GM19467 (cell line): ENCODE results near the gene TXNDC16.
"Not testable (repeated sequence)": the region's sequence is repeated elsewhere in the genome, so short reads cannot be mapped to it uniquely, and the experiment has no call there.

ENCODE experiments used
- ATAC-seq: cut with Tn5 transposase; IDR thresholded peaks from one replicate; pipeline ENCODE4 v1.9.1; 2021; ENCODE audit warnings: mild to moderate bottlenecking, moderate library complexity; ENCODE audit not compliant: unreplicated experiment

The TXNDC16 gene, protein sequence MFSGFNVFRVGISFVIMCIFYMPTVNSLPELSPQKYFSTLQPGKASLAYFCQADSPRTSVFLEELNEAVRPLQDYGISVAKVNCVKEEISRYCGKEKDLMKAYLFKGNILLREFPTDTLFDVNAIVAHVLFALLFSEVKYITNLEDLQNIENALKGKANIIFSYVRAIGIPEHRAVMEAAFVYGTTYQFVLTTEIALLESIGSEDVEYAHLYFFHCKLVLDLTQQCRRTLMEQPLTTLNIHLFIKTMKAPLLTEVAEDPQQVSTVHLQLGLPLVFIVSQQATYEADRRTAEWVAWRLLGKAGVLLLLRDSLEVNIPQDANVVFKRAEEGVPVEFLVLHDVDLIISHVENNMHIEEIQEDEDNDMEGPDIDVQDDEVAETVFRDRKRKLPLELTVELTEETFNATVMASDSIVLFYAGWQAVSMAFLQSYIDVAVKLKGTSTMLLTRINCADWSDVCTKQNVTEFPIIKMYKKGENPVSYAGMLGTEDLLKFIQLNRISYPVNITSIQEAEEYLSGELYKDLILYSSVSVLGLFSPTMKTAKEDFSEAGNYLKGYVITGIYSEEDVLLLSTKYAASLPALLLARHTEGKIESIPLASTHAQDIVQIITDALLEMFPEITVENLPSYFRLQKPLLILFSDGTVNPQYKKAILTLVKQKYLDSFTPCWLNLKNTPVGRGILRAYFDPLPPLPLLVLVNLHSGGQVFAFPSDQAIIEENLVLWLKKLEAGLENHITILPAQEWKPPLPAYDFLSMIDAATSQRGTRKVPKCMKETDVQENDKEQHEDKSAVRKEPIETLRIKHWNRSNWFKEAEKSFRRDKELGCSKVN

GRCh38 chr14:52552063-52552988, at the start of gene TXNDC16, which contains the start of gene GPR137C:
Gene TXNDC16 (minus strand): TSS chr14:52552505. CDS start chr14:52543557, 8,948 bp downstream.
Gene GPR137C (plus strand): TSS chr14:52552836. CDS start chr14:52553148, 312 bp downstream.
- peak; percentile 96 for ATAC-seq

GRCh38 chr14:52599974-52600373, 47.7 kb upstream of the TXNDC16 start:
- ATAC-seq, result no peak

DNA sequence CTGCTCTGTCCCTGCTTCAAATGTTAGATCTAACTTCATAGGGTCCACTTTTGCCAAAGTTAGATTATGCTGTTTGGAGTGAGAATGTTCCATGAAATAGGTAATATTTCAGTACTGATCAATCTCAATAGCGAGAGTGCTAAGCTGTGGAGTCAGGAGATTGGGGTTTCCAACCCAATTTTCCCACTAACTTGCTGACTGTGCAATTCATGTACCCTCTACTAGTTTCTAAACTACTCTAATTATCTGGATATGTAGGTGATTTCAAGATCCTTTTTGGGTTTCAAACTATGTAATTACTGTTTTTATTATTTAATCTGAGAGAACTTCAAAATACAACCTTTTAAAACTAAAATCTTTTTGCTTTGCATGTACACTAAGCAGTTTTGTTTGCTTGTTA, 46.3 kb upstream of the TXNDC16 start:
- no peak for ATAC-seq

DNA sequence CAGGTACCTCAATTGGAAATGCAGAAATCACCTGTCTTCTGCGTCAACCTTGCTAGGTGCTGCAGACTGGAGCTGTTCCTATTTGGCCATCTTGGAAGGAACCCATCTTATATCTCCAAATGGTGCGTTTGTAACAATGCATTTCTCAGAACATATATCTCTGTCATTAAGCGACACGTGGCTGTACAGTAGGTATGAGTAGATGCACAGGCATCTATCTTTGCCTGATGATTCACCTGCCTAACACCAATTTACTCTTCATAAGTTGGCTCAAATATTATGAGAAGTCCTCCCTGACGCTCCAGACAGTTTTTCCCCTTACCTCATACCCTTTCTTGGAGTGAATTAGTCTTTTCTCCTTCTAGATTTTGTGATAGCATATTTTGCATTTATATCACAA, 44.6 kb upstream of the TXNDC16 start:
- ATAC-seq, result no peak

GRCh38 chr14:52596320-52596719, 44.0 kb upstream of the TXNDC16 start:
- no peak for ATAC-seq

DNA sequence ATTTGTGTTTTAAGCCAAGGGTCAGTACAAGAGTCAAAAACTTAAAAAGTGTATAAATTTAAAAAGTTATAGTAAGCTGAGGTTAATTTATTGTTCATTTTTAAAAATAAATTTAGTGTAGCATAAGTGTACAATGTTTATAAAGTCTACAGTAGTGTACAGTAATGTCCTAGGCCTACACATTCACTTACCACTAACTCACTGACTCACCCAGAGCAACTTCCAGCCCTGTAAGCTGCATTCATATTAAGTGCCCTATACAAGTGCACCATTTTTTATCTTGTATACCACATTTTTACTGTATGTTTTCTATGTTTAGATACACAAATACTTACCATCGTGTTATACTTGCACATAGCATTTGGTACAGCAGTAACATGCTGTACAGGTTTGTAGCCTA, 38.0 kb upstream of the TXNDC16 start:
- ATAC-seq, result no peak

- no peak for ATAC-seq
Measured at GRCh38 chr14:52589646-52590045, 37.3 kb upstream of the TXNDC16 start.

DNA sequence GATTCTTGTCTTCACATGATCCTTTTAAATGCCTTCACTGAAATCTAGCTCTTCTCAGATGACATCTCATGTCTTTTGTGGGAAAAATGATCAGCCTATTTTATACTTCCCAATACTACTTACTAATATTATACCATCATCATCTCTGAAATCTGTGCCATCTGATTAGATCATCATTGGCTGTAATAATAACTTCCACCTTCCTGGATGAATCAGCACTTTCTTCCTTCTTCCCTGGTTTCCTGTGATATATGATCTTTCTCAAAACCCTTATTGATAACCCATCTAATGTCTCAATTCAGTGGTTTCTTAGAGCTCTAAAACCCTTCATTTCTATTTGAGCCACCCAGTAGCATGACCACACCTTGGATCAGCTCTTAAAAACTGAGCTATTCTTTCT, 31.2 kb upstream of the TXNDC16 start:
- ATAC-seq, result no peak

DNA sequence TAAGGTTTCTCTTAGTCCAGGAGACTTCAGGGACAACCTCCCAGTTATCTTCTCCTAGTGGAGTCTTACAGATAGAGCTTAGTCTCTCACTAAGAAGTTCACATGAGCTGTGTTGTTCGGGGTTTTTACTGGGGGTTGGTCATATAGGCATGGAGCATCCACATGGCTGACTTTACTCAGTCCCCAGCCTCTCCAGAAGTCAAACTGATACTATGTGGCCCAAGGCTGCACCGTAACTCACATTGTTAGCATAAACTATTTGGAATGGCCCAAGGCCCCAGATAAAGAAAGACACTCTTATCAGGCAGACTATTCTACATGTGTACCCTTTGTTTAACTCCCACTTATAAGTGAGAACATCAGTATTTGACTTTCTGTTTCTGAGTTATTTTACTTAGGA, 23.6 kb upstream of the TXNDC16 start:
- no peak for ATAC-seq

DNA sequence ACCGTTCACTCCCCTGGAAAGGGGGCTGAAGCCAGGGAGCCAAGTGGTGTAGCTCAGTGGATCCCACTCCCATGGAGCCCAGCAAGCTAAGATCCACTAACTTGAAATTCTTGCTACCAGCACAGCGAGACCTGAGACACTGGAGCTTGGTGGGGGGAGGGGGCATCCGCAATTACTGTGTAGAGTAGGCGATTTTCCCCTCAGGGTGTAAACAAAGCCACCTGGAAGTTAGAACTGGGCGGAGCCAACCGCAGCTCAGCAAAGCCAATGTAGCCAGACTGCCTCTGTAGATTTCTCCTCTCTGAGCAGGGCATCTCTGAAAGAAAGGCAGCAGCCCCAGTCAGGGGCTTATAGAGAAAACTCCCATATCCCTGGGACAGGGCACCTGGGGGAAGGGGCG, 16.1 kb upstream of the TXNDC16 start:
- not testable (repeated sequence) for ATAC-seq

DNA sequence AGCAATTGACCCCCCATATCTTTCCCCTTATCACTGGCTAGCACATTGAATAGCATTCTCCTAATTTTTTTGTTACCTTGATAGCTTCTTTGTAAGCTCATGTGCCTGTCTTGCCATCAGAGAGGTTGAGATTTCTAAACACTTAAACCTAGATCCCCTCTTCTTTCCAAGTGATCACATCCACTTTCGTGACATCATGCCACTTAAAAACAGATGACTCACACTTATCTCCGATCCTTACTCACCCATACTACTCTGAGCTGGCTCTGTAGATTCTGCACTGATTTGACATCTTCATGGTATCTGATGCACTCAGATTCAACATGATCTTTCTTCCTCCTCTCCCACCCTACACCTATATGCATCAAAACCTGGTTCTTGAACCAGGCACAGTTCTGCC, 10.8 kb upstream of the TXNDC16 start:
- ATAC-seq, result no peak

DNA sequence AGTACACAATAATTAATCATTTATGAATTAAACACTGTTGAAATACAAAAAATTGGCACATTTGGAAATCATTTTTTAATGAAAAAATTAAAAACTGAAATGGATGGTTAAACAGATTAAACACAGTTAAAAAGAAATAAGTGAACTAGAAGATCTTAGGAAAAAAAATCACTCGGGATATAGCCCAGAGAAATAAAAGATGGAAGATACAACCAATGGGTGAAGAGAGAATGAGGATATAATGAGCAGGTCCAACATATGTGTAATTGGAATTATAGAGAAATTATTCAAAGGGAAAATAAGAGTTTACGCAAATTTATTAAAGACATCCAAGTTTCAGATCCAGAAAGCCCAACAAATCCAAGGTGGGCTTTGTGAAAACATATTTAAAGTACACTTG, 6.4 kb upstream of the TXNDC16 start:
- ATAC-seq, result no peak

DNA sequence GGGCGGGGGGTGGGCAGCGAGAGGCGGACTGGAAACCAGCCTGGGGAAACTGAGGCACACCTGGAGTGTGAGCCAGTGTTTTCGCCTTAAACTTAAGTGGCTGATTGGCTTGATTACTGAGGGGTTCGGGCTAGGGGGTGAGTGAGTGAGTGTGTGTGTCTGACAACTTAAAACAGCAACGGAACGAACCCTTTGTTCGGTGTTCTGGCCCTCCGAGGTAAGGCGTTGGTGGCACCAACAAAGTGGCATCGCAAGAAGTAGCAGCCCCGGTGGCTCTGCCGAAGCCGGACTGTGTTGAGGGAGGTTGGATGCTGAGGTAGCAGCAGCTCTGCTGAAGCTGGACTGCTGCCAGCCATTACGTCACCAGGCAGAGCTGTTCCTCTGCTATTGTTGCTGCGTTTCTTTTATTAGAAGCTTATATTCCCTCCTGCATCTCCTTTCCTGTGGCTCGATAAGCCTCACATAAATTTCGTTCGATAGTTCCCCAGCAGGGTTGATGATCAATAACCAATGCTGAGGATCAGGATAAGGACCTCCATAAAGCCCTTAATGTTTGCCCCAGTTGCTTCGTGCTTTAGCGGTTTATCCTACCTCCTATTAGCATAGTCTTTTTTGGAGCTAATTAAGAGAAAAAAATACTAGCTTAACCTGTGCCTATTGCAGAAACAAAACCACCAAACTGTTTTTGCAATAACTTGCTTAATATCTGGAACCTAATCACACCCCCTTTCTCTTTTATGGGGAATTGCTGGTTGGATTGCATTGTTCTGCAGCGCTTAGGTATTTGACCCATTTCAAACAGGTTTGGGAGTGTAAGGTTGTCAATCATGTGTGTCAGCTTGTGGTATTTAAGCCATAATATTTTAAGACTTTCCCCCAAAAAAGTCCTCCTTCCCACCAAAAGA, 1.6 kb upstream of the TXNDC16 start:
- ATAC-seq, result no peak

DNA sequence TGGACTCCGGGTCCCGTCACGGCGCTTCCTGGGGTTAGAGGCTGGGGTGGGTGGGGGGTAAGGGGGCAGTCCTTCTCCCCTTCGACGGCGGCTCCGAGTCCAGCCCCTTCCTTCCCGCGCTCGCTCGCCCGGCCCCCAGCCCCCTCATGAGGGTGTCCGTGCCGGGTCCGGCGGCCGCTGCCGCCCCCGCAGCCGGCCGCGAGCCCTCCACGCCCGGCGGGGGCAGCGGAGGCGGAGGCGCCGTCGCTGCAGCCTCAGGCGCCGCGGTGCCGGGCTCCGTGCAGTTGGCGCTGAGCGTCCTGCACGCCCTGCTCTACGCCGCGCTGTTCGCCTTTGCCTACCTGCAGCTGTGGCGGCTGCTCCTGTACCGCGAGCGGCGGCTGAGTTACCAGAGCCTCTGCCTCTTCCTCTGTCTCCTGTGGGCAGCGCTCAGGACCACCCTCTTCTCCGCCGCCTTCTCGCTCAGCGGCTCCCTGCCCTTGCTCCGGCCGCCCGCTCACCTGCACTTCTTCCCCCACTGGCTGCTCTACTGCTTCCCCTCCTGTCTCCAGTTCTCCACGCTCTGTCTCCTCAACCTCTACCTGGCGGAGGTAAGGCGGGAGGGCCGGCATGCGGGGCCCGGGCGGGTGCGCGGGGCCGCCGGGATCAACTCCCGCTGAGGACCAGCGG, 831 bp upstream of the TXNDC16 start:
- peak; percentile 11 for ATAC-seq

DNA sequence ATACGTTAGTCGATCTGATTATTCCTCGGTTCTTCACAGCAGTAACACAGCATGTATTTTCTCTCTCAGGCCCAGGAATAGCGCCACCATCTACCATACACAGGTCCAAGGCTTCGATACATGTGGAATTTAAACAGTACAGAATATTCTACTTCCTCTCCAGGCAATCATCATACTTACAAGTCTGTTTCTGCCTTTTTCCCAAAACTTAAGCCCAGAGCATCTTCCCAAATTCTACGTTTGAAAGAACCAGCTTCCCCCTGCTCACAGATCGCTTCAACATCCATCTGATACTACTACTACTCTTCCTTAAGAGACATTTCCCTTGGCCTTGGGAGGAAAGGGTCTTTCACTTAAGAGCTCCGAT, 626 bp downstream of the TXNDC16 start:
- no peak for ATAC-seq

DNA sequence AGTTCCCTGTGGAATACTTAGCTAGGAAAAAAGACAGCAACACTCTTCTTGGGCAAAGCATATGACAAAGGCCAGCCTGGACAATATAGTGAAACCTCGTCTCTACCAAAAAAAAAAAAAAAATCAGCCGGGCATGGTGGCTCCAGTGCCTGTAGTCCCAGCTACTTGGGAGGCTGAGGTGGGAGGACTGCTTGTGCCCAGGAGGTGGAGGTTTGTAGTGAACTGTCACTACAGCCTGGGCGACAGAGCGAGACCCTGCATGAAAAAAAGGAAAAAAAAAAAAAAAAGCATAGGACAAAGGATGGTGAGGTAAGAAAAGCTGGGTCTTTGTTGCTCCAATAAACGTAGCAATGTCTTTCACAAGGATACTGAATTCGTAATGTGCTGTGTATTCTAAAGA, 1.1 kb downstream of the TXNDC16 start:
- ATAC-seq, result no peak

- no peak for ATAC-seq
Measured at GRCh38 chr14:52550661-52551060, 1.6 kb downstream of the TXNDC16 start.

GRCh38 chr14:52547526-52547925, 4.8 kb downstream of the TXNDC16 start:
- no peak for ATAC-seq

GRCh38 chr14:52547027-52547426, 5.3 kb downstream of the TXNDC16 start:
- ATAC-seq, result no peak

DNA sequence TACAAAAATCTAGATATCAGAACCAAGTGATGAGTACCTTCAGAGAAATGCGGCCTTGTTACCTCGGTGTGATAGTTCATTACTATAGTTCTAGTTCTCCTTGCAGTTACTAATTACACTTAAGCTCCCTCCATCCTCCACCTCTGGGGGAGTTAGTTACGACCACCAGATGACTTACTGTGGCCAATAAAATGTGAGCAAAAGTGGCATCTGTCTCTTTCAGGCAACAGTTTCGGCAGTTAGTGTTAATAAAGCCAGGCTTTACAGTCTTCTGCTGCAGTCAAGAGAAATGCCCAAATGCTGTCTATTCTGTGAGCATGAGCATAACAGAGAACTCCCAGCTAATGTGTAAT, 6.0 kb downstream of the TXNDC16 start:
- ATAC-seq, result no peak
